Fibroblast of lung (primary cell): ENCODE data around the gene ANKS1B. TPM values are rescaled to one million over a fixed set of nuclear protein-coding genes. Genes with fewer than 3 reads are reported as not detected.

Experiments
- DNase-seq, 2 donors: peaks; one replicate each; pipeline versions ENCODE4 v3.0.0 to v3.0.0-alpha.2; 2010; ENCODE audit warnings: low read depth in 2 of 2
- H2AFZ ChIP-seq: 2 replicates; pipeline ENCODE4 v1.5.1; 2012; ENCODE audit warnings: low read length, control low read depth, inconsistent platforms
- H3K27ac ChIP-seq: 2 replicates; pipeline ENCODE4 v1.5.1; 2011; ENCODE audit warnings: low read length, control low read depth; ENCODE audit not compliant: insufficient read depth
- H3K27me3 ChIP-seq: 2 replicates; pipeline ENCODE4 v1.5.1; 2011; ENCODE audit warnings: mild to moderate bottlenecking, low read length; ENCODE audit not compliant: control insufficient read depth, insufficient read depth
- H3K36me3 ChIP-seq: 2 replicates; pipeline ENCODE4 v1.5.1; 2011; ENCODE audit warnings: low read length; ENCODE audit not compliant: control insufficient read depth, insufficient read depth
- H3K4me1 ChIP-seq: 2 replicates; pipeline ENCODE4 v1.5.1; 2011; ENCODE audit warnings: low read length; ENCODE audit not compliant: control insufficient read depth, insufficient read depth; ENCODE audit errors: extremely low read depth
- H3K4me2 ChIP-seq: 2 replicates; pipeline ENCODE4 v1.5.1; 2011; ENCODE audit warnings: low read length, control low read depth; ENCODE audit not compliant: insufficient read depth; ENCODE audit errors: extremely low read depth
- H3K4me3 ChIP-seq, 4 experiments: fragments of 200-600 bp in 1 of 4; sonication (generic) in 1 of 4; replicated peaks in 1 of 4; 2 replicates each; pipeline ENCODE4 v1.5.1; 2011 to 2016; ENCODE audit warnings: low read length in 4 of 4, low read depth in 3 of 4, mild to moderate bottlenecking in 3 of 4, control low read depth in 2 of 4, inconsistent platforms in 1 of 4, mixed read lengths in 1 of 4; ENCODE audit not compliant: insufficient read depth in 1 of 4; ENCODE audit errors: control extremely low read depth in 1 of 4
- H3K79me2 ChIP-seq: 2 replicates; pipeline ENCODE4 v1.5.1; 2012; ENCODE audit warnings: mild to moderate bottlenecking, low read length, inconsistent platforms; ENCODE audit not compliant: control insufficient read depth, insufficient read depth
- H3K9ac ChIP-seq: 2 replicates; pipeline ENCODE4 v1.5.1; 2011; ENCODE audit warnings: mild to moderate bottlenecking, low read length, control low read depth; ENCODE audit not compliant: insufficient read depth
- H3K9me3 ChIP-seq: 2 replicates; pipeline ENCODE4 v1.5.1; 2012; ENCODE audit warnings: low read depth, low read length; ENCODE audit not compliant: control insufficient read depth, insufficient read depth
- H4K20me1 ChIP-seq: 2 replicates; pipeline ENCODE4 v1.5.1; 2011; ENCODE audit warnings: low read length; ENCODE audit not compliant: control insufficient read depth, insufficient read depth; ENCODE audit errors: extremely low read depth
- CTCF ChIP-seq, 2 donors: IDR thresholded peaks in 1 of 2; conservative IDR thresholded peaks in 1 of 2; 1 replicate in 1 of 2; 2 replicates in 1 of 2; pipeline ENCODE4 v1.5.1; 2011 to 2012; ENCODE audit warnings: low read length in 2 of 2, control low read depth in 1 of 2, inconsistent platforms in 1 of 2, low read depth in 1 of 2, mild to moderate bottlenecking in 1 of 2
- EZH2 ChIP-seq: IDR thresholded peaks from 2 replicates; pipeline ENCODE4 v1.5.1; 2012; ENCODE audit warnings: low read length, control low read depth, mild to moderate bottlenecking; ENCODE audit errors: missing control alignments
- polyA plus RNA-seq, 2 donors: library from polyadenylated mRNA; depleted of rRNA in 1 of 2; stranded (reverse) in 1 of 2; unstranded in 1 of 2; fragments of >200 nt; gene quantifications; 2 replicates each; pipeline ENCODE4 v1.2.1, GENCODE V29; 2011 to 2012; ENCODE audit warnings: missing spikeins in 1 of 2
- total RNA-seq: library from RNA; depleted of rRNA; stranded (reverse); fragments of >200 nt; gene quantifications from 2 replicates; pipeline ENCODE4 v1.2.1, GENCODE V29; 2014

Gene ANKS1B
- total and polyA plus RNA-seq, 2 donors (not counting 1 experiment from before 2014, with no cell fraction given): 0.11 to 0.83 TPM

DNA sequence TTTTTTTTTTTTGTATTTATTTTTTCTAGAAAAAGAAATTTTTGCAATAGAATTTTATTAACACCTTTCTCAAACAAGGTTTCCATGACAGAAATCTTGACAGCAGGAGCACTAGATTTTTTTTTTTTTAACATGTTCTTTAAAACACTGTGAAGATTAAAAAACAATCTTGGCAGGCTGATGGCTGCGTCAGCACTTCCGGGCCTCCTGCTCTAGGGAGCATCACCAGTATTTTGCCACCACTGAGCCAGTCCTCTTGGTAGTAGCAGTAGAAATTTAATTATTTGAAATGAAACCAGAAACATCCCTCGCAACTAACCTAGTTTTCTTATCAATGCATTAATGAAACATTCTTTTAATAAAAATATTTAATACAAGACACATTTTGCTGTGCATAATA is 1240.1 kb downstream of the ANKS1B start:
- no peak for DNase-seq
- H3K9me3 ChIP-seq: no peaks in the 10 kb centered on the region
- H3K79me2 ChIP-seq: no peaks in the 10 kb centered on the region
- H3K27ac ChIP-seq: no peak overlapping the region
- no peaks in the 10 kb centered on the region for H4K20me1 ChIP-seq
- no peaks in the 10 kb centered on the region for H3K36me3 ChIP-seq
- H3K4me2 ChIP-seq: no peak overlapping the region
- H3K4me3 ChIP-seq: no peak overlapping the region
- no peaks in the 10 kb centered on the region for H3K4me1 ChIP-seq
- TF ChIP-seq CTCF (conservative IDR thresholded peaks at IDR 0.05 in 1 of 2, IDR thresholded peaks at IDR 0.05 in 1 of 2; ENCODE audit: low read depth in 1 of 2, low read length in 2 of 2): no peak
- H3K9ac ChIP-seq: no peak overlapping the region
- peaks cover 4% of the 10 kb centered on the region for H3K27me3 ChIP-seq
- H2AFZ ChIP-seq: no peak overlapping the region

GRCh38 chr12:98743362-98743953 is 1241.3 kb downstream of the ANKS1B start:
- TF ChIP-seq EZH2 (no peak), CTCF (conservative IDR thresholded peaks at IDR 0.05 in 1 of 2, IDR thresholded peaks at IDR 0.05 in 1 of 2; ENCODE audit: low read depth in 1 of 2, low read length in 2 of 2) (peak; percentile 27 to 45)
- Histone ChIP-seq H4K20me1 (no peaks in the 10 kb centered on the region), H3K9ac (no peak overlapping the region), H3K27me3 (peaks cover 4% of the 10 kb centered on the region), H3K9me3 (no peaks in the 10 kb centered on the region), H3K4me2 (no peak overlapping the region), H3K4me1 (no peaks in the 10 kb centered on the region), H3K4me3 (no peak overlapping the region), H2AFZ (no peak overlapping the region), H3K36me3 (no peaks in the 10 kb centered on the region), H3K79me2 (no peaks in the 10 kb centered on the region), H3K27ac (no peak overlapping the region)
- DNase-seq: no peak

GRCh38 chr12:98741556-98742265 is 1243.0 kb downstream of the ANKS1B start:
- Histone ChIP-seq H4K20me1 (no peaks in the 10 kb centered on the region), H3K4me1 (peaks cover 3% of the 10 kb centered on the region), H3K4me3 (no peak overlapping the region), H3K36me3 (no peaks in the 10 kb centered on the region), H3K9ac (no peak overlapping the region), H3K79me2 (no peaks in the 10 kb centered on the region), H3K27ac (no peak overlapping the region), H2AFZ (no peak overlapping the region), H3K27me3 (peaks cover 4% of the 10 kb centered on the region), H3K4me2 (no peak overlapping the region), H3K9me3 (no peaks in the 10 kb centered on the region)
- TF ChIP-seq CTCF (conservative IDR thresholded peaks at IDR 0.05 in 1 of 2, IDR thresholded peaks at IDR 0.05 in 1 of 2; ENCODE audit: low read depth in 1 of 2, low read length in 2 of 2) (no peak), EZH2 (no peak)
- no peak for DNase-seq
